Colonic mucosa (tissue), 4 donors: ENCODE results near the gene CCDC180. TPM values are rescaled to one million over a fixed set of nuclear protein-coding genes. Genes with fewer than 3 reads are reported as not detected.

ENCODE experiments used
- DNase-seq: peaks from one replicate; pipeline ENCODE4 v3.0.0-alpha.2; 2020
- H3K27ac ChIP-seq: fragments of 200-600 bp; one replicate; pipeline ENCODE4 v1.8.0; 2021
- H3K27me3 ChIP-seq: fragments of 200-600 bp; one replicate; pipeline ENCODE4 v1.8.0; 2021
- H3K36me3 ChIP-seq: fragments of 200-600 bp; one replicate; pipeline ENCODE4 v1.8.0; 2021
- H3K4me1 ChIP-seq: fragments of 200-600 bp; one replicate; pipeline ENCODE4 v1.8.0; 2021; ENCODE audit warnings: mild to moderate bottlenecking
- H3K4me3 ChIP-seq: fragments of 200-600 bp; one replicate; pipeline ENCODE4 v1.8.0; 2021
- H3K9ac ChIP-seq, 2 donors: one replicate each; pipeline ENCODE4 v1.7.0; 2013; ENCODE audit warnings: control low read depth in 2 of 2, low read depth in 2 of 2, low read length in 2 of 2
- H3K9me3 ChIP-seq: fragments of 200-600 bp; one replicate; pipeline ENCODE4 v1.8.0; 2021
- intact Hi-C: fragments of 100-400 bp; cut with DNase I; formaldehyde crosslinking; loops from one replicate; pipeline ENCODE4 v1.14.1; 2022
- total RNA-seq, 2 donors: library from RNA; stranded (reverse); fragmentation: NEBNext Ultra II Directional in 1 of 2; extraction: Animal tissue kit (Norgen Biotek cat#: 25700) in 1 of 2; gene quantifications; one replicate each; pipeline ENCODE4 v1.2.1, GENCODE V29; 2021
- TF ChIP-seq, protein P1 (sequence below): fragments of 200-600 bp; IDR thresholded peaks from one replicate; pipeline ENCODE4 v1.8.0; 2022; ENCODE audit warnings: antibody characterized with exemption, mild to moderate bottlenecking
- donor health status: healthy.
- donor health status: DM: no; HTN: no; CAD: no.
- donor health status: DM: no; HTN: no; CAD: no.

The CCDC180 gene
- total RNA-seq, 2 donors from 2014 or later: 0.67 to 1.5 TPM

DNA sequence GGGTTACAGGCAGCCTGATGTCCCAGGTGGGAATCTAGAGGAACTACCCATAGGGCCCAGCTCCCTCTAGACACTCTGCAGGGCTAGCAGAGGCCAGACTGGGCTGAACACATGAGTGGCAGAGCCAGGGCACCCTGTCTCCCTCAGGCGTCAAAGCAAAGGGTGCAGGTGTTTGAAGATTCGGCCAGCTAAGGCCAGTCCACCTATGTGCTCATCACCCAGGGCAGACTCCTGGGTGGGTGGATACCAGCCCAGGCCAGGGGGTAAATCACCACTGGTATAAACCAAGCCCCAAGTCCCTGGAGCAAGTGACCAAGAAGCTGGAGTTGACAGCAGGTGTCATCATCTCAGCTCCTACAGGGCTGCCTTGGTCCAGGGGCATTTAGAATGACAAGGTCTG lies 3.4 kb downstream of the CCDC180 start:
- TF ChIP-seq, protein P1, sequence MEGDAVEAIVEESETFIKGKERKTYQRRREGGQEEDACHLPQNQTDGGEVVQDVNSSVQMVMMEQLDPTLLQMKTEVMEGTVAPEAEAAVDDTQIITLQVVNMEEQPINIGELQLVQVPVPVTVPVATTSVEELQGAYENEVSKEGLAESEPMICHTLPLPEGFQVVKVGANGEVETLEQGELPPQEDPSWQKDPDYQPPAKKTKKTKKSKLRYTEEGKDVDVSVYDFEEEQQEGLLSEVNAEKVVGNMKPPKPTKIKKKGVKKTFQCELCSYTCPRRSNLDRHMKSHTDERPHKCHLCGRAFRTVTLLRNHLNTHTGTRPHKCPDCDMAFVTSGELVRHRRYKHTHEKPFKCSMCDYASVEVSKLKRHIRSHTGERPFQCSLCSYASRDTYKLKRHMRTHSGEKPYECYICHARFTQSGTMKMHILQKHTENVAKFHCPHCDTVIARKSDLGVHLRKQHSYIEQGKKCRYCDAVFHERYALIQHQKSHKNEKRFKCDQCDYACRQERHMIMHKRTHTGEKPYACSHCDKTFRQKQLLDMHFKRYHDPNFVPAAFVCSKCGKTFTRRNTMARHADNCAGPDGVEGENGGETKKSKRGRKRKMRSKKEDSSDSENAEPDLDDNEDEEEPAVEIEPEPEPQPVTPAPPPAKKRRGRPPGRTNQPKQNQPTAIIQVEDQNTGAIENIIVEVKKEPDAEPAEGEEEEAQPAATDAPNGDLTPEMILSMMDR: no peak
- intact Hi-C loops: no loop called here
- H3K9ac ChIP-seq: no peak overlapping the region
- no peak overlapping the region for H3K27ac ChIP-seq
- DNase-seq: no peak
- H3K36me3 ChIP-seq: no peaks in the 10 kb centered on the region
- no peaks in the 10 kb centered on the region for H3K27me3 ChIP-seq
- no peaks in the 10 kb centered on the region for H3K4me1 ChIP-seq
- H3K9me3 ChIP-seq: no peaks in the 10 kb centered on the region
- H3K4me3 ChIP-seq: no peak overlapping the region

DNA sequence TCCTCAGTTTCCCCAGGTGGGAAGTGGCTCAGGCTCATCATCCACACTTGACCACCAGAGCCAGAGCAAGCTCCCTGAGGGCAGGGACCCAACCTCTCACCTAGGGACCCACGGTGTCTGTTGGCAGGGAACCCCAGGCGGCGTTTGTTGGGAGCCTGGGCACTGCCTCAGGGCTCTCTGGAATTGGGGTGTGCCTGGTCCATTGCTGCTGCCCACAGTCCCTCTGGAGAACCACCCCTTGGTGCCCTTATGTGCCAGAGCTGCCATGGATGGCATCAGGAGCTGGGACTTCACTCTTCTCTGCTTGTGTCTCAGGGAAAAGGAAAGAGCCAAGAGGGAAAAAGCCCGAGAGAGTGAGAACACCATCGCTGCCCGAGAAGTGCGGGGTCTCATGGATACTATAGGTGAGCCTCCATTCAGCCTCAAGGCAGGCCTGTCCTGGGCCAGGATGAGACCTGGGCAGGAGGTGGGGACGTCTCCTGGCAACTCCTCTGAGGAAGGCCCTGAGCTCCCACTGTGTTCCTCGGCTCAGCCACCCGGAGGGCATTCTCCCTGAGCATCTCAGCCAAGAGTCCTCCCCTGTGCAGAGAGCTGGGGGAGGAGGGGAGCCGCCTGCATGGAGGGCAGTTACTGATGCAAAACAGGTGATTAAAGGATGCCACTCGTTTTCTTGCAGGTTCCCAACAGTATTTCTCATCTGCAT lies 4.5 kb downstream of the CCDC180 start:
- Histone ChIP-seq H3K27me3 (no peaks in the 10 kb centered on the region), H3K9me3 (no peaks in the 10 kb centered on the region), H3K4me1 (no peaks in the 10 kb centered on the region), H3K4me3 (no peak overlapping the region), H3K27ac (no peak overlapping the region), H3K36me3 (no peaks in the 10 kb centered on the region), H3K9ac (no peak overlapping the region)
- DNase-seq: no peak
- intact Hi-C loops: no loop called here
- TF ChIP-seq, protein P1: no peak

- no peak overlapping the region for H3K27ac ChIP-seq
- DNase-seq: no peak
- TF ChIP-seq, protein P1: no peak
- H3K27me3 ChIP-seq: no peaks in the 10 kb centered on the region
- intact Hi-C loops: no loop called here
- no peak overlapping the region for H3K4me3 ChIP-seq
- no peaks in the 10 kb centered on the region for H3K9me3 ChIP-seq
- no peaks in the 10 kb centered on the region for H3K4me1 ChIP-seq
- H3K9ac ChIP-seq: no peak overlapping the region
- H3K36me3 ChIP-seq: no peaks in the 10 kb centered on the region
Observed at GRCh38 chr9:97312556-97312955, 5.1 kb downstream of the CCDC180 start.

- Histone ChIP-seq H3K27ac (no peak overlapping the region), H3K9ac (no peak overlapping the region), H3K4me3 (no peak overlapping the region), H3K36me3 (no peaks in the 10 kb centered on the region), H3K4me1 (no peaks in the 10 kb centered on the region), H3K27me3 (no peaks in the 10 kb centered on the region), H3K9me3 (no peaks in the 10 kb centered on the region)
- TF ChIP-seq, protein P1: no peak
- intact Hi-C loops: no loop called here
- no peak for DNase-seq
Observed at GRCh38 chr9:97313243-97313642, 5.8 kb downstream of the CCDC180 start.

DNA sequence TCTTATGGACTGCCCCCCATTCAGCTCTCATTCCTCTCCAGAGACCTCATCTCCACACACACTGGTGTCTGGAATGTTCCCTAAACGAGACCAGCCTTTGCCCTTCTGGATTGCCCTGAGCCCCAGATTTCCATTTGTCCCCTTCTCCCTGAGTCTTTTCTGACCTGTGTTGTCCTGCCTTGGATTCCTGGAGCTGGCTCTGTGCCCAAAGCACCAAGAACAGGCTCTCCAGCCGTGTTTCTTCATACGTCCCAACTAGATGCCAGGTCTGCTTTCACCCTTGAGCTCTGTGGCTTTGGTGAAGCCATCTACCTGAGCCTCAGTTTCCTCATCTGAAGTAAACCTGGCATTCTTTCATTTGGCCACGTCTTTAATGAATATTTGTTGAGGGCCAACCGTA lies 6.3 kb downstream of the CCDC180 start:
- Histone ChIP-seq H3K27ac (no peak overlapping the region), H3K36me3 (no peaks in the 10 kb centered on the region), H3K27me3 (no peaks in the 10 kb centered on the region), H3K4me1 (no peaks in the 10 kb centered on the region), H3K4me3 (no peak overlapping the region), H3K9ac (no peak overlapping the region), H3K9me3 (no peaks in the 10 kb centered on the region)
- TF ChIP-seq, protein P1: no peak
- no peak for DNase-seq
- intact Hi-C loops: no loop called here
